GM12878 (cell line): ENCODE measurements around the gene MEGF6. TPM values are rescaled to one million over a fixed set of nuclear protein-coding genes. Genes with fewer than 3 reads are reported as not detected.

Experiments
- ATAC-seq: fragments of 200-7000 bp; cut with Tn5 transposase; 3 replicates; pipeline ENCODE4 v1.9.1; 2020; ENCODE audit warnings: mild to moderate bottlenecking, moderate library complexity
- BruUV-seq: library from RNA; stranded (reverse); fragments of 400-500 nt; replicated peaks from 2 replicates; lab custom pipeline; 2021; lab: Mats Ljungman, UMichigan
- CTCF ChIA-PET: fragments of 300-600 bp; sonication (Branson Sonifier 250); formaldehyde crosslinking; extraction: SDS; loops from one replicate; lab custom pipeline; 2021; ENCODE audit warnings: inconsistent platforms; lab: Yijun Ruan, JAX
- POLR2A ChIA-PET: fragments of 350-600 bp; formaldehyde crosslinking; extraction: SDS; loops from one replicate; lab custom pipeline; 2021; ENCODE audit warnings: inconsistent platforms; lab: Charles Lee
- RAD21 ChIA-PET: fragments of 300-600 bp; sonication (Branson Sonifier 250); formaldehyde crosslinking; loops from one replicate; lab custom pipeline; 2023; ENCODE audit warnings: antibody characterized with exemption; ENCODE audit not compliant: unreplicated experiment; lab: Charles Lee
- SMC1A ChIA-PET: fragments of 300-600 bp; sonication (Branson Sonifier 250); formaldehyde crosslinking; loops from one replicate; lab custom pipeline; 2023; ENCODE audit not compliant: unreplicated experiment, uncharacterized antibody; lab: Charles Lee
- DNase-seq: peaks from one replicate; pipeline ENCODE4 v3.0.0-alpha.2; 2011; ENCODE audit warnings: low read depth, low spot score
- FAIRE-seq: peaks from 3 replicates; lab custom pipeline; 2011; peaks lifted over from hg19 to GRCh38; lab: Jason Lieb, UNC
- H2AFZ ChIP-seq: 2 replicates; pipeline ENCODE4 v1.6.0; 2011; ENCODE audit warnings: low read depth, low read length, control low read depth; ENCODE audit not compliant: control insufficient read depth
- H3K27ac ChIP-seq: 2 replicates; pipeline ENCODE4 v1.5.1; 2011; ENCODE audit warnings: control low read depth; ENCODE audit not compliant: control insufficient read depth, insufficient read depth
- H3K27me3 ChIP-seq, 2 experiments: replicated peaks in 1 of 2; 2 replicates each; pipeline versions ENCODE4 v1.6.0 to v1.6.1; 2011; ENCODE audit warnings: low read length in 1 of 2; ENCODE audit not compliant: control insufficient read depth in 2 of 2, insufficient read depth in 2 of 2
- H3K36me3 ChIP-seq, 2 experiments: 2 replicates each; pipeline ENCODE4 v1.5.1; 2011; ENCODE audit warnings: low read length in 1 of 2; ENCODE audit not compliant: control insufficient read depth in 2 of 2, insufficient read depth in 2 of 2
- H3K4me1 ChIP-seq: 2 replicates; pipeline ENCODE4 v1.6.1; 2011; ENCODE audit warnings: mild to moderate bottlenecking, low read length, moderate library complexity, mixed read lengths; ENCODE audit not compliant: control insufficient read depth, insufficient read depth
- H3K4me2 ChIP-seq: 2 replicates; pipeline ENCODE4 v1.6.0; 2011; ENCODE audit warnings: control low read depth; ENCODE audit not compliant: control insufficient read depth, insufficient read depth
- H3K4me3 ChIP-seq: fragments of 200-600 bp; sonication (generic); 2 replicates; pipeline ENCODE4 v1.5.1; 2016
- H3K79me2 ChIP-seq: 2 replicates; pipeline ENCODE4 v1.6.0; 2011; ENCODE audit warnings: low read length; ENCODE audit not compliant: control insufficient read depth, insufficient read depth
- H3K9ac ChIP-seq: 2 replicates; pipeline ENCODE4 v1.8.0; 2011; ENCODE audit warnings: low read length, control low read depth, mixed read lengths; ENCODE audit not compliant: control insufficient read depth, insufficient read depth
- H3K9me3 ChIP-seq: replicated peaks from 3 replicates; pipeline ENCODE4 v1.5.1; 2011; ENCODE audit warnings: mild to moderate bottlenecking, low read length; ENCODE audit not compliant: control insufficient read depth, insufficient read depth
- H4K20me1 ChIP-seq: 2 replicates; pipeline ENCODE4 v1.6.0; 2011; ENCODE audit not compliant: control insufficient read depth, insufficient read depth
- BCL11A ChIP-seq: IDR thresholded peaks from 2 replicates; pipeline ENCODE4 v1.6.1; 2011; ENCODE audit warnings: low read depth, low read length
- CHD2 ChIP-seq: IDR thresholded peaks from 2 replicates; pipeline ENCODE4 v1.6.1; 2011; ENCODE audit warnings: low read depth, low read length, improper control_type of control experiment, borderline replicate concordance
- EZH2 ChIP-seq: IDR thresholded peaks from 2 replicates; pipeline ENCODE4 v1.6.1; 2012; ENCODE audit warnings: low read depth, mild to moderate bottlenecking, control low read depth, inconsistent platforms, low read length, borderline replicate concordance; ENCODE audit not compliant: control insufficient read depth
- FOXK2 ChIP-seq: fragments of 450-650 bp; IDR thresholded peaks from 2 replicates; pipeline ENCODE4 v1.6.1; 2017; ENCODE audit warnings: mild to moderate bottlenecking, moderate library complexity
- HDAC2 ChIP-seq: fragments of 200-600 bp; sonication (generic); IDR thresholded peaks from 2 replicates; pipeline ENCODE4 v1.6.1; 2017
- IKZF1 ChIP-seq: fragments of 450-650 bp; conservative IDR thresholded peaks from 2 replicates; pipeline ENCODE4 v1.6.1; 2017; ENCODE audit warnings: antibody characterized with exemption, mild to moderate bottlenecking
- JUNB ChIP-seq: IDR thresholded peaks from 2 replicates; pipeline ENCODE4 v1.6.1; 2016; ENCODE audit warnings: antibody characterized with exemption, mild to moderate bottlenecking
- KDM1A ChIP-seq: fragments of 200-600 bp; sonication (generic); IDR thresholded peaks from 2 replicates; pipeline ENCODE4 v1.6.1; 2016; ENCODE audit warnings: borderline replicate concordance
- LARP7 ChIP-seq: fragments of 450-650 bp; IDR thresholded peaks from 2 replicates; pipeline ENCODE4 v1.6.1; 2017; ENCODE audit warnings: mild to moderate bottlenecking
- MEF2A ChIP-seq: IDR thresholded peaks from 2 replicates; pipeline ENCODE4 v1.6.1; 2011; ENCODE audit warnings: low read depth, mild to moderate bottlenecking, low read length, moderate library complexity; ENCODE audit not compliant: insufficient read depth
- MTA3 ChIP-seq: IDR thresholded peaks from 2 replicates; pipeline ENCODE4 v1.6.1; 2012; ENCODE audit warnings: low read length, inconsistent platforms, borderline replicate concordance
- MYB ChIP-seq: fragments of 150-350 bp; IDR thresholded peaks from 2 replicates; pipeline ENCODE4 v1.6.1; 2014; ENCODE audit warnings: mild to moderate bottlenecking, low read depth, low read length, borderline replicate concordance
- MYC ChIP-seq: IDR thresholded peaks from 2 replicates; pipeline ENCODE4 v1.6.1; 2011; ENCODE audit warnings: mild to moderate bottlenecking, low read length, moderate library complexity, inconsistent platforms; ENCODE audit not compliant: insufficient read depth, insufficient replicate concordance, insufficient read length, severe bottlenecking
- NFYA ChIP-seq: IDR thresholded peaks from 2 replicates; pipeline ENCODE4 v1.6.1; 2011; ENCODE audit warnings: low read depth, mild to moderate bottlenecking, low read length, improper control_type of control experiment, borderline replicate concordance
- PAX5 ChIP-seq: IDR thresholded peaks from 2 replicates; pipeline ENCODE4 v1.6.1; 2011; ENCODE audit warnings: low read depth, low read length, borderline replicate concordance
- POLR2A ChIP-seq: IDR thresholded peaks from 2 replicates; pipeline ENCODE4 v1.6.1; 2011; ENCODE audit warnings: low read depth, mild to moderate bottlenecking, low read length
- RAD21 ChIP-seq: IDR thresholded peaks from 2 replicates; pipeline ENCODE4 v1.6.1; 2011; ENCODE audit warnings: mild to moderate bottlenecking, low read depth, low read length, moderate library complexity; ENCODE audit not compliant: insufficient read depth
- RB1 ChIP-seq: fragments of 450-650 bp; formaldehyde crosslinking; IDR thresholded peaks from 2 replicates; pipeline ENCODE4 v1.6.1; 2017; ENCODE audit warnings: mild to moderate bottlenecking, borderline replicate concordance
- RELA ChIP-seq: fragments of 450-650 bp; IDR thresholded peaks from 2 replicates; pipeline ENCODE4 v1.8.0; 2014; ENCODE audit warnings: borderline replicate concordance; ENCODE audit not compliant: partially characterized antibody
- RFX5 ChIP-seq: IDR thresholded peaks from 2 replicates; pipeline ENCODE4 v1.6.1; 2011; ENCODE audit warnings: low read depth, low read length, improper control_type of control experiment
- RUNX3 ChIP-seq: IDR thresholded peaks from 2 replicates; pipeline ENCODE4 v1.6.1; 2012; ENCODE audit warnings: low read length, inconsistent platforms
- STAT1 ChIP-seq: fragments of 450-650 bp; conservative IDR thresholded peaks from 2 replicates; pipeline ENCODE4 v1.6.1; 2014; ENCODE audit warnings: antibody characterized with exemption, mild to moderate bottlenecking
- TCF12 ChIP-seq: IDR thresholded peaks from 2 replicates; pipeline ENCODE4 v1.6.1; 2011; ENCODE audit warnings: low read depth, mild to moderate bottlenecking, low read length
- YY1 ChIP-seq: IDR thresholded peaks from 2 replicates; pipeline ENCODE4 v1.6.1; 2011; ENCODE audit warnings: low read depth, mild to moderate bottlenecking, low read length
- ZBED1 ChIP-seq: IDR thresholded peaks from 2 replicates; pipeline ENCODE4 v1.6.1; 2016; ENCODE audit warnings: borderline replicate concordance
- WGBS: methylation state at CpG from one replicate; pipeline ENCODE4 v1.1.6; 2016; ENCODE audit warnings: low lambda C conversion rate; ENCODE audit not compliant: insufficient replicate concordance, insufficient coverage; ENCODE audit errors: missing lambda C conversion rate; 5-methylcytosine and 5-hydroxymethylcytosine counted together
- in situ Hi-C: fragments of 300-500 bp; cut with MboI; formaldehyde crosslinking; loops from 9 replicates; pipeline ENCODE4 v1.14.3; 2018; ENCODE audit warnings: mixed read lengths
- intact Hi-C: fragments of 100-400 bp; cut with micrococcal nuclease; formaldehyde crosslinking; loops from one replicate; pipeline ENCODE4 v1.14.2; 2022; ENCODE audit not compliant: unreplicated experiment
- polyA plus RNA-seq, 11 experiments: library from polyadenylated mRNA; depleted of rRNA in 4 of 11; unstranded in 6 of 11; stranded (reverse) in 5 of 11; fragments of >200 nt; fragmentation: Nextera tagmentation in 4 of 11; fragmentation: Illumina TruSeq in 1 of 11; extraction: Ambion mirVana in 4 of 11; extraction: Trizol in 1 of 11; gene quantifications; 1 replicate in 1 of 11; 2 replicates in 10 of 11; pipeline versions ENCODE4 v1.2.1 to v1.2.3, GENCODE V29; 2011 to 2016; ENCODE audit warnings: inconsistent platforms in 2 of 11, missing spikeins in 2 of 11, low read depth in 1 of 11
- total RNA-seq, 4 experiments: library from RNA; depleted of rRNA in 3 of 4; stranded (reverse); fragments of >200 nt in 3 of 4; fragmentation: Illumina TruSeq in 1 of 4; extraction: Trizol in 1 of 4; gene quantifications; 2 replicates each; pipeline versions ENCODE4 v1.2.1 to v1.2.3, GENCODE V29; 2013 to 2021
- TF ChIP-seq, protein P1 (sequence below): IDR thresholded peaks from 2 replicates; pipeline ENCODE4 v1.6.1; 2012; ENCODE audit warnings: low read depth, low read length, improper control_type of control experiment

The MEGF6 gene
- total and polyA plus RNA-seq, 10 of the 15 experiments (the other 5 are each of a cell fraction or from before 2014, with no cell fraction given), result 0.03 to 0.41 TPM; not detected in 8

GRCh38 chr1:3614755-3615742 lies 3.7 kb upstream of the MEGF6 start (continued):
- TF ChIP-seq MYC (no peak), RFX5 (no peak), RAD21 (peak; percentile 44; the same call in 1 of the 2 replicates), TCF12 (no peak), HDAC2 (no peak), MEF2A (no peak), PAX5 (no peak), FOXK2 (no peak), MTA3 (no peak), BCL11A (no peak), KDM1A (no peak), NFYA (no peak)
- TF ChIP-seq, protein P1, sequence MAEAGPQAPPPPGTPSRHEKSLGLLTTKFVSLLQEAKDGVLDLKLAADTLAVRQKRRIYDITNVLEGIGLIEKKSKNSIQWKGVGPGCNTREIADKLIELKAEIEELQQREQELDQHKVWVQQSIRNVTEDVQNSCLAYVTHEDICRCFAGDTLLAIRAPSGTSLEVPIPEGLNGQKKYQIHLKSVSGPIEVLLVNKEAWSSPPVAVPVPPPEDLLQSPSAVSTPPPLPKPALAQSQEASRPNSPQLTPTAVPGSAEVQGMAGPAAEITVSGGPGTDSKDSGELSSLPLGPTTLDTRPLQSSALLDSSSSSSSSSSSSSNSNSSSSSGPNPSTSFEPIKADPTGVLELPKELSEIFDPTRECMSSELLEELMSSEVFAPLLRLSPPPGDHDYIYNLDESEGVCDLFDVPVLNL, result no peak
- TF ChIP-seq, all 136 proteins: peak for 3

GRCh38 chr1:3612123-3612522 lies 815 bp upstream of the MEGF6 start:
- ChIA-PET POLR2A (no interaction called here), RAD21 (no interaction called here)
- no peak for TF ChIP-seq STAT1
- no peak for TF ChIP-seq RAD21
- TF ChIP-seq RB1, result no peak
- no peak for TF ChIP-seq ZBED1
- TF ChIP-seq EZH2, result no peak
- TF ChIP-seq RUNX3, result no peak
- TF ChIP-seq POLR2A, result no peak
- no peak for TF ChIP-seq LARP7
- TF ChIP-seq JUNB, result no peak
- TF ChIP-seq YY1, result no peak
- TF ChIP-seq FOXK2, result no peak
- no peak for TF ChIP-seq RELA
- no peak for TF ChIP-seq MYB
- TF ChIP-seq BCL11A, result no peak
- TF ChIP-seq CHD2, result no peak
- TF ChIP-seq IKZF1, result no peak

More at GRCh38 chr1:3612123-3612522, 815 bp upstream of the MEGF6 start:
- Histone ChIP-seq H4K20me1 (no peaks in the 10 kb centered on the region), H2AFZ (no peak overlapping the region), H3K79me2 (no peaks in the 10 kb centered on the region), H3K9me3 (no peaks in the 10 kb centered on the region), H3K4me2 (0 out of 2 replicates have a peak overlapping the region, but pooled peaks have one; percentile 7), H3K27ac (no peak overlapping the region), H3K4me3 (no peak overlapping the region), H3K36me3 (no peaks in the 10 kb centered on the region), H3K27me3 (peaks cover 2 to 8% of the 10 kb centered on the region in 2 experiments; a peak in 3 of 4 replicates), H3K4me1 (no peaks in the 10 kb centered on the region), H3K9ac (no peak overlapping the region)
- intact Hi-C loops, result no loop called here
- in situ Hi-C loops, result no loop called here
- SMC1A ChIA-PET, result no interaction called here
- FAIRE-seq (no peak), DNase-seq (no peak), ATAC-seq (no peak)
- BruUV-seq, result no TSS peak
- CTCF ChIA-PET, result no interaction called here
- 34% methylated on average over 7 of the region's 7 CpGs for WGBS
